Measurements from ENCODE around the gene EMSY. TPM values are rescaled to one million over a fixed set of nuclear protein-coding genes. Genes with fewer than 3 reads are reported as not detected.

The EMSY gene
- polyA plus RNA-seq, 1 donor (not counting 4 experiments of a cell fraction or from before 2014, with no cell fraction given), result 11.3 TPM

DNA sequence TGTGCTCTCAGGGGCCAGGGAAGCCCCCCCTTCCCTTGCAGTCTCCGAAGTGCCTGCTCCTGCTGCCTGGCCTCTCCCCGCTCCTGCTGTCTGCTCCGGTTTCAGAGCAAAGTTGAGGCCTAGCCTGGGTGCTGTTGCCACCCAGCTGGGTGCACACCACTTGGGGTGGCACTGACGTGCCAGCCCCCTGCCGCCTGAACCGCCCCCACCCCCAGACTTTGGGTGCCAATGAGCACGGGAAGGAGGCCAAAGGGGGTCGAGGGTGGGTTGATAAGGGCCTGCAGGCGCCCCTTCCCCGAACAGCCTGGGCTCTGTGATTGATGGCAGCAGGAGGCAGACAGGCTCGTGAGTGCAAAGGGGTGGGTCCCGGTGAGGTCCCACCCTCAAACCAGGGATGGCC is 48.2 kb downstream of the EMSY start:
- no peak for TF ChIP-seq EZH2 (IDR thresholded peaks at IDR 0.05; ENCODE audit: low read length)
- TF ChIP-seq, protein P1, sequence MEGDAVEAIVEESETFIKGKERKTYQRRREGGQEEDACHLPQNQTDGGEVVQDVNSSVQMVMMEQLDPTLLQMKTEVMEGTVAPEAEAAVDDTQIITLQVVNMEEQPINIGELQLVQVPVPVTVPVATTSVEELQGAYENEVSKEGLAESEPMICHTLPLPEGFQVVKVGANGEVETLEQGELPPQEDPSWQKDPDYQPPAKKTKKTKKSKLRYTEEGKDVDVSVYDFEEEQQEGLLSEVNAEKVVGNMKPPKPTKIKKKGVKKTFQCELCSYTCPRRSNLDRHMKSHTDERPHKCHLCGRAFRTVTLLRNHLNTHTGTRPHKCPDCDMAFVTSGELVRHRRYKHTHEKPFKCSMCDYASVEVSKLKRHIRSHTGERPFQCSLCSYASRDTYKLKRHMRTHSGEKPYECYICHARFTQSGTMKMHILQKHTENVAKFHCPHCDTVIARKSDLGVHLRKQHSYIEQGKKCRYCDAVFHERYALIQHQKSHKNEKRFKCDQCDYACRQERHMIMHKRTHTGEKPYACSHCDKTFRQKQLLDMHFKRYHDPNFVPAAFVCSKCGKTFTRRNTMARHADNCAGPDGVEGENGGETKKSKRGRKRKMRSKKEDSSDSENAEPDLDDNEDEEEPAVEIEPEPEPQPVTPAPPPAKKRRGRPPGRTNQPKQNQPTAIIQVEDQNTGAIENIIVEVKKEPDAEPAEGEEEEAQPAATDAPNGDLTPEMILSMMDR (optimal IDR thresholded peaks at IDR 0.05 in 1 of 3, IDR thresholded peaks at IDR 0.05 in 1 of 3, conservative IDR thresholded peaks at IDR 0.05 in 1 of 3; ENCODE audit: extremely low read depth in 1 of 3, insufficient read depth in 2 of 3, low read length in 3 of 3), result no peak
- no peaks in the 10 kb centered on the region for H3K9me3 ChIP-seq (ENCODE audit: control insufficient read depth, low read depth, low read length)
- FAIRE-seq (no peak), DNase-seq (ENCODE audit: low read depth, low spot score) (no peak)
- no peaks in the 10 kb centered on the region for H3K4me1 ChIP-seq (ENCODE audit: control insufficient read depth, extremely low read depth, insufficient read depth, low read length)
- no peaks in the 10 kb centered on the region for H3K9me1 ChIP-seq (ENCODE audit: control insufficient read depth, extremely low read depth, insufficient read depth, low read length)
- no peaks in the 10 kb centered on the region for H4K20me1 ChIP-seq (ENCODE audit: control insufficient read depth, extremely low read depth, insufficient read depth, low read length)
- H3K79me2 ChIP-seq (ENCODE audit: control insufficient read depth, insufficient read depth, low read length), result no peaks in the 10 kb centered on the region
- H3K9ac ChIP-seq (ENCODE audit: control insufficient read depth, extremely low read depth, insufficient read depth, low read length), result no peak overlapping the region
- H3K4me3 ChIP-seq (ENCODE audit: control insufficient read depth in 2 of 3, extremely low read depth in 1 of 3, insufficient read depth in 2 of 3, low read depth in 1 of 3, low read length in 3 of 3), result no peak overlapping the region
- H2AFZ ChIP-seq (ENCODE audit: control insufficient read depth, low read length), result no peak overlapping the region
- no peak overlapping the region for H3K4me2 ChIP-seq (ENCODE audit: control insufficient read depth, extremely low read depth, insufficient read depth, low read depth, low read length)
- dilution Hi-C loops (cut with MboI; ENCODE audit: extremely low pct_ligation_motif_present, low sequenced_read_pairs), result no loop called here
- H3K36me3 ChIP-seq (ENCODE audit: control insufficient read depth in 2 of 2, extremely low read depth in 1 of 2, insufficient read depth in 2 of 2, low read length in 2 of 2), result no peaks in the 10 kb centered on the region
- no peaks in the 10 kb centered on the region for H3K27me3 ChIP-seq (ENCODE audit: control insufficient read depth, extremely low read depth, insufficient read depth, low read length)
- H3K27ac ChIP-seq (ENCODE audit: control insufficient read depth, insufficient read depth, low read length), result no peak overlapping the region

- H3K9me1 ChIP-seq (ENCODE audit: control insufficient read depth, extremely low read depth, insufficient read depth, low read length), result no peaks in the 10 kb centered on the region
- no peak for TF ChIP-seq EZH2 (IDR thresholded peaks at IDR 0.05; ENCODE audit: low read length)
- TF ChIP-seq, protein P1 (optimal IDR thresholded peaks at IDR 0.05 in 1 of 3, IDR thresholded peaks at IDR 0.05 in 1 of 3, conservative IDR thresholded peaks at IDR 0.05 in 1 of 3; ENCODE audit: extremely low read depth in 1 of 3, insufficient read depth in 2 of 3, low read length in 3 of 3), result no peak
- H2AFZ ChIP-seq (ENCODE audit: control insufficient read depth, low read length), result no peak overlapping the region
- no peaks in the 10 kb centered on the region for H3K4me1 ChIP-seq (ENCODE audit: control insufficient read depth, extremely low read depth, insufficient read depth, low read length)
- DNase-seq (ENCODE audit: low read depth, low spot score), result no peak
- no peaks in the 10 kb centered on the region for H3K27me3 ChIP-seq (ENCODE audit: control insufficient read depth, extremely low read depth, insufficient read depth, low read length)
- H3K36me3 ChIP-seq (ENCODE audit: control insufficient read depth in 2 of 2, extremely low read depth in 1 of 2, insufficient read depth in 2 of 2, low read length in 2 of 2), result no peaks in the 10 kb centered on the region
- H3K4me3 ChIP-seq (ENCODE audit: control insufficient read depth in 2 of 3, extremely low read depth in 1 of 3, insufficient read depth in 2 of 3, low read depth in 1 of 3, low read length in 3 of 3), result no peak overlapping the region
- H3K79me2 ChIP-seq (ENCODE audit: control insufficient read depth, insufficient read depth, low read length), result no peaks in the 10 kb centered on the region
- no peak overlapping the region for H3K27ac ChIP-seq (ENCODE audit: control insufficient read depth, insufficient read depth, low read length)
- no peaks in the 10 kb centered on the region for H3K9me3 ChIP-seq (ENCODE audit: control insufficient read depth, low read depth, low read length)
- no peak overlapping the region for H3K4me2 ChIP-seq (ENCODE audit: control insufficient read depth, extremely low read depth, insufficient read depth, low read depth, low read length)
- no peak overlapping the region for H3K9ac ChIP-seq (ENCODE audit: control insufficient read depth, extremely low read depth, insufficient read depth, low read length)
- H4K20me1 ChIP-seq (ENCODE audit: control insufficient read depth, extremely low read depth, insufficient read depth, low read length), result no peaks in the 10 kb centered on the region
- dilution Hi-C loops (cut with MboI; ENCODE audit: extremely low pct_ligation_motif_present, low sequenced_read_pairs), result no loop called here
- FAIRE-seq, result no peak
These were observed 49.1 kb downstream of the EMSY start for GRCh38 chr11:76493626-76494539.

Measured in keratinocyte (primary cell).